Cardiac muscle cell (in vitro differentiated cells and primary cell): Measurements from ENCODE around the gene THBS3. TPM values are rescaled to one million over a fixed set of nuclear protein-coding genes. Genes with fewer than 3 reads are reported as not detected.
"Not testable (repeated sequence)": the region's sequence is repeated elsewhere in the genome, so short reads cannot be mapped to it uniquely, and the experiment has no call there.

Experiments used
- DNase-seq, 2 donors: peaks; one replicate each; pipeline versions ENCODE4 v3.0.0 to v3.0.0-alpha.2; 2010 to 2017; ENCODE audit warnings: low read depth in 1 of 2, low spot score in 1 of 2
- H3K27ac ChIP-seq: fragments of 200-600 bp; sonication (generic); 2 replicates; pipeline ENCODE4 v1.5.1; 2016
- H3K27me3 ChIP-seq: fragments of 200-600 bp; sonication (generic); 2 replicates; pipeline ENCODE4 v1.6.0; 2016; ENCODE audit warnings: control low read depth
- H3K36me3 ChIP-seq: fragments of 200-600 bp; sonication (generic); 2 replicates; pipeline ENCODE4 v1.5.1; 2016; ENCODE audit warnings: control low read depth
- H3K4me1 ChIP-seq: fragments of 200-600 bp; sonication (generic); 2 replicates; pipeline ENCODE4 v1.8.1; 2017; ENCODE audit warnings: low read depth, mild to moderate bottlenecking, mixed run types
- H3K4me3 ChIP-seq: fragments of 200-600 bp; sonication (generic); 2 replicates; pipeline ENCODE4 v1.5.1; 2016; ENCODE audit warnings: mild to moderate bottlenecking
- H3K9me3 ChIP-seq: fragments of 200-600 bp; sonication (generic); 2 replicates; pipeline ENCODE4 v1.5.1; 2017; ENCODE audit warnings: low read depth, mild to moderate bottlenecking, control low read depth
- polyA plus RNA-seq: library from polyadenylated mRNA; unstranded; fragments of >200 nt; fragmentation: Nextera tagmentation; extraction: Ambion mirVana; gene quantifications from 2 replicates; pipeline ENCODE4 v1.2.1, GENCODE V29; 2016
- total RNA-seq: library from RNA; depleted of rRNA; stranded (reverse); fragments of >200 nt; gene quantifications from 2 replicates; pipeline ENCODE4 v1.2.3, GENCODE V29; 2016
- TF ChIP-seq, protein P1 (sequence below): IDR thresholded peaks from 2 replicates; pipeline ENCODE4 v1.5.1; 2012; ENCODE audit warnings: low read depth, mild to moderate bottlenecking, low read length

Gene THBS3
- total and polyA plus RNA-seq, 2 experiments from 2014 or later, result 9.4 to 14.2 TPM

DNA sequence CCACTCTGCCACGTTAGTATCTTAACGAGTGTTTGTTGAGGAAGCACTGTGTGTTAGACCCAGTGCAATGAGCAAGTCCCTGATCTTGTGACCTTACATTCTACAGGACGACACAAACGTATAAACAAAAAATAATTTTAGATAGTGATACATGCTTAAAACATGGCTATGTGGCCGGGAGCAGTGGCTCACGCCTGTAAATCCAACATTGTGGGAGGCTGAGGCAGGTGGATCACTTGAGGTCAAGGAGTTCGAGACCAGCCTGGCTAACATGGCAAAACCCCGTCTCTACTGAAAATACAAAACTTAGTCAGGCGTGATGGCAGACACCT lies 20.4 kb upstream of the THBS3 start:
- DNase-seq, result no peak
- no peaks in the 10 kb centered on the region for H3K9me3 ChIP-seq
- H3K4me3 ChIP-seq, result peak overlapping the region; percentile 15
- TF ChIP-seq, protein P1, sequence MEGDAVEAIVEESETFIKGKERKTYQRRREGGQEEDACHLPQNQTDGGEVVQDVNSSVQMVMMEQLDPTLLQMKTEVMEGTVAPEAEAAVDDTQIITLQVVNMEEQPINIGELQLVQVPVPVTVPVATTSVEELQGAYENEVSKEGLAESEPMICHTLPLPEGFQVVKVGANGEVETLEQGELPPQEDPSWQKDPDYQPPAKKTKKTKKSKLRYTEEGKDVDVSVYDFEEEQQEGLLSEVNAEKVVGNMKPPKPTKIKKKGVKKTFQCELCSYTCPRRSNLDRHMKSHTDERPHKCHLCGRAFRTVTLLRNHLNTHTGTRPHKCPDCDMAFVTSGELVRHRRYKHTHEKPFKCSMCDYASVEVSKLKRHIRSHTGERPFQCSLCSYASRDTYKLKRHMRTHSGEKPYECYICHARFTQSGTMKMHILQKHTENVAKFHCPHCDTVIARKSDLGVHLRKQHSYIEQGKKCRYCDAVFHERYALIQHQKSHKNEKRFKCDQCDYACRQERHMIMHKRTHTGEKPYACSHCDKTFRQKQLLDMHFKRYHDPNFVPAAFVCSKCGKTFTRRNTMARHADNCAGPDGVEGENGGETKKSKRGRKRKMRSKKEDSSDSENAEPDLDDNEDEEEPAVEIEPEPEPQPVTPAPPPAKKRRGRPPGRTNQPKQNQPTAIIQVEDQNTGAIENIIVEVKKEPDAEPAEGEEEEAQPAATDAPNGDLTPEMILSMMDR, result no peak
- peaks cover 6% of the 10 kb centered on the region for H3K4me1 ChIP-seq
- H3K27me3 ChIP-seq, result no peaks in the 10 kb centered on the region
- H3K27ac ChIP-seq, result peak overlapping the region; percentile 69
- H3K36me3 ChIP-seq, result no peaks in the 10 kb centered on the region

- peak; percentile 98 to 99 for DNase-seq
- TF ChIP-seq, protein P1, result no peak
- Histone ChIP-seq H3K4me3 (peak overlapping the region; percentile 40), H3K4me1 (peaks cover 6% of the 10 kb centered on the region), H3K9me3 (no peaks in the 10 kb centered on the region), H3K27ac (peak overlapping the region; percentile 69), H3K27me3 (no peaks in the 10 kb centered on the region), H3K36me3 (no peaks in the 10 kb centered on the region)
These were observed 19.8 kb upstream of the THBS3 start for GRCh38 chr1:155227261-155228095.

DNA sequence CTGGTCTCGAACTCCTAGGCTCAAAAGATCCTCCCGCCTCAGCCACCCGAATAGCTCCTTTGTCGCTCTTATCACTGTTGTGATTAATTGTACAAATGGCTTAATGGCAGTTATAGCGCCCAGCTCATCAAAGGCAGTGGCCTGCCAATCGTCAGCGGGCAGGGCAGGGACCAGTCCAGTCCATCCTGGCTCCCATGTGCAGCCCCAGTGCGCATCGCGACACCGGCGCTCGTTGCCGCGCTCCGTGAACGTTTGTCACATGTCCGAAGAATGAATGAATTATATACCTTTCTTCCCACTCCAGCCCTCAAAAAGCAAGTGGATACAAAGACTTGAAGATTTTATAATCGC lies 19.2 kb upstream of the THBS3 start:
- peak overlapping the region; percentile 31 for H3K27ac ChIP-seq

DNA sequence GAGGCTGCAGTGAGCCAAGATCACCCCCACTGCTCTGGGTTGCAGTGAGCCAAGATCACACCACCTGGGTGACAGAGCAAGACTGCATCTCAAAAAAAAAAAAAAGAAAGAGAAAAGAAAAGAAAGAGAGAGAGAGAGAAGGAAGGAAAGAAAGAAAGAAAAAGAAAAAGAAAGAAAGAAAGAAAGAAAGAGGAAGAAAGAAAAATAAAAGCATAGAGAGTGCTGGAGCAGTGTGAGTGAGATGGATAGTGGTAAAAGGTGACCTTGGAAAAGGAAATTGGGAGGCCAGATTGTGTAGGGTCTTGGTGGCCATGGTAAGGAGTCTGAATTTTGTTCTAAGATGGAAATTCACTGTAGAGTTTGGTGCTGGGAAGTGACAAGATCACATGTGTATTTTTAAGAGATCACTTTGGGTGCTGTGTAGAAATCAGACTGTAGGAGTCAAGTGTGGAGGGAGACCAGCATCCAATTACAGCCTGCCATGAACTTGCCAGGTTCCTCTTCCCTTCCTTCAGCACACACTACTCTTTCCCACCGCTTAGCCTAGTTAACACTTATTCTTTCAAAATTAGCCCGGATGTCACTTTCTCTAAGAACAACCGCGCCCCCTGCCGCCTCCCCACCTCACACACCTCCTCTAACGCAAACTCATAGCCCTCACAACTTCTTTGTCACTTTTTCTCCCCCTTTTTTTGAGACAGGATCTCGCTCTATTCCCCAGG lies 18.7 kb upstream of the THBS3 start:
- no peaks in the 10 kb centered on the region for H3K36me3 ChIP-seq
- H3K27me3 ChIP-seq, result no peaks in the 10 kb centered on the region
- peaks cover 6% of the 10 kb centered on the region for H3K4me1 ChIP-seq
- peak overlapping the region; percentile 31 for H3K27ac ChIP-seq
- H3K9me3 ChIP-seq, result no peaks in the 10 kb centered on the region
- DNase-seq, result peak; percentile 74 to 87
- H3K4me3 ChIP-seq, result peak overlapping the region; percentile 40
- TF ChIP-seq, protein P1, result peak; percentile 69

More for the DNA sequence above, 19.2 kb upstream of the THBS3 start:
- H3K4me3 ChIP-seq, result peak overlapping the region; percentile 40
- H3K27me3 ChIP-seq, result no peaks in the 10 kb centered on the region
- DNase-seq, result peak; percentile 46 to 75
- peaks cover 6% of the 10 kb centered on the region for H3K4me1 ChIP-seq
- TF ChIP-seq, protein P1, result no peak
- H3K9me3 ChIP-seq, result no peaks in the 10 kb centered on the region
- no peaks in the 10 kb centered on the region for H3K36me3 ChIP-seq

GRCh38 chr1:155225404-155225759 lies 17.7 kb upstream of the THBS3 start:
- not testable (repeated sequence) for H3K4me3 ChIP-seq, H3K27me3 ChIP-seq, H3K9me3 ChIP-seq, H3K27ac ChIP-seq, H3K4me1 ChIP-seq, H3K36me3 ChIP-seq, DNase-seq

DNA sequence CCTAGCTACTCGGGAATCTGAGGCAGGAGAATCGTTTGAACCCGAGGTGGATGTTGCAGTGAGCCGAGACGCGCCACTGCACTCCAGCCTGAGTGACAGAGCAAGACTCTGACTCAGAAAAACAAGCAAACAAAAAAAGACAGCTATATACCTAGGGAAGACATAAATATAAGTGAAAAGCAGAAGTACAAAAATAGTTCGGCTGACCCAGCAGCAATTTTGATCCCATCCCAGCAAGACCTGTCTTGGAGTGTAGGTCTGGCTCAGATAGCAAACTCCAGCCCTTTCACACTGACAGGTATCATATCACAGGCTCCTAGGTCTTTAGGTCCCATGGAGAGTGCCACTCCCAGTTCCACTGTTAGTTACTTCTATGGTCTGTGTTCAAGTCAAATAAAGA lies 15.3 kb upstream of the THBS3 start:
- H3K4me1 ChIP-seq, result peaks cover 14% of the 10 kb centered on the region
- H3K27me3 ChIP-seq, result no peaks in the 10 kb centered on the region
- no peak overlapping the region for H3K27ac ChIP-seq
- TF ChIP-seq, protein P1, result no peak
- no peak overlapping the region for H3K4me3 ChIP-seq
- no peaks in the 10 kb centered on the region for H3K36me3 ChIP-seq
- no peak for DNase-seq
- no peaks in the 10 kb centered on the region for H3K9me3 ChIP-seq

GRCh38 chr1:155220211-155220965 lies 12.7 kb upstream of the THBS3 start:
- H3K9me3 ChIP-seq, DNase-seq, H3K36me3 ChIP-seq, H3K4me1 ChIP-seq, H3K27me3 ChIP-seq, H3K4me3 ChIP-seq: not testable (repeated sequence)
- H3K27ac ChIP-seq, result peak overlapping the region; percentile 23
